GM18511 (cell line): ENCODE data around the gene PCDH9.

ENCODE experiments used
- ATAC-seq: cut with Tn5 transposase; IDR thresholded peaks from one replicate; pipeline ENCODE4 v1.9.1; 2021; ENCODE audit warnings: mild to moderate bottlenecking, moderate library complexity; ENCODE audit not compliant: unreplicated experiment

The PCDH9 gene

GRCh38 chr13:66558506-66558905 lies 671.6 kb downstream of the PCDH9 start:
- no peak for ATAC-seq

- no peak for ATAC-seq
Observed at GRCh38 chr13:66557357-66557756, 672.8 kb downstream of the PCDH9 start.

- ATAC-seq: no peak
Observed at GRCh38 chr13:66556306-66556705, 673.8 kb downstream of the PCDH9 start.

- ATAC-seq: no peak
Observed at GRCh38 chr13:66553391-66553790, 676.7 kb downstream of the PCDH9 start.

- no peak for ATAC-seq
Observed at GRCh38 chr13:66551128-66551527, 679.0 kb downstream of the PCDH9 start.

- no peak for ATAC-seq
Observed at GRCh38 chr13:66547685-66548084, 682.5 kb downstream of the PCDH9 start.

GRCh38 chr13:66546534-66547379 lies 683.4 kb downstream of the PCDH9 start:
- ATAC-seq: no peak

GRCh38 chr13:66543780-66544179 lies 686.4 kb downstream of the PCDH9 start:
- peak; percentile 49 for ATAC-seq

- no peak for ATAC-seq
Observed at GRCh38 chr13:66537417-66537816, 692.7 kb downstream of the PCDH9 start.

GRCh38 chr13:66536746-66537145 lies 693.4 kb downstream of the PCDH9 start:
- no peak for ATAC-seq

GRCh38 chr13:66534561-66534960 lies 695.6 kb downstream of the PCDH9 start:
- no peak for ATAC-seq

- no peak for ATAC-seq
Observed at GRCh38 chr13:66532845-66533244, 697.3 kb downstream of the PCDH9 start.

- no peak for ATAC-seq
Observed at GRCh38 chr13:66532146-66532545, 698.0 kb downstream of the PCDH9 start.

GRCh38 chr13:66530686-66531085 lies 699.5 kb downstream of the PCDH9 start:
- no peak for ATAC-seq

GRCh38 chr13:66530158-66530557 lies 700.0 kb downstream of the PCDH9 start:
- no peak for ATAC-seq

- ATAC-seq: no peak
Observed at GRCh38 chr13:66528944-66529576, 701.1 kb downstream of the PCDH9 start.

- ATAC-seq: no peak
Observed at GRCh38 chr13:66528180-66528579, 702.0 kb downstream of the PCDH9 start.

GRCh38 chr13:66520511-66521355 lies 709.4 kb downstream of the PCDH9 start:
- no peak for ATAC-seq

- ATAC-seq: no peak
Observed at GRCh38 chr13:66519259-66519658, 710.9 kb downstream of the PCDH9 start.

- no peak for ATAC-seq
Observed at GRCh38 chr13:66518068-66518467, 712.1 kb downstream of the PCDH9 start.

- ATAC-seq: no peak
Observed at GRCh38 chr13:66513728-66514127, 716.4 kb downstream of the PCDH9 start.
